Mesendoderm (in vitro differentiated cells): ENCODE measurements around the gene TRERF1.

Source experiments
- DNase-seq: peaks from one replicate; pipeline ENCODE4 v3.0.0; 2013
- H2AK5ac ChIP-seq: 2 replicates; pipeline ENCODE4 v1.6.1; 2013; ENCODE audit warnings: low read length, inconsistent platforms
- H2BK120ac ChIP-seq: 2 replicates; pipeline ENCODE4 v1.6.1; 2013; ENCODE audit warnings: low read depth, mild to moderate bottlenecking, low read length, moderate library complexity, mixed read lengths
- H2BK15ac ChIP-seq: replicated peaks from 2 replicates; pipeline ENCODE4 v1.6.1; 2013; ENCODE audit warnings: low read depth, mild to moderate bottlenecking, moderate library complexity
- H2BK5ac ChIP-seq: 2 replicates; pipeline ENCODE4 v1.6.1; 2013; ENCODE audit warnings: low read length, inconsistent platforms
- H3K18ac ChIP-seq: 2 replicates; pipeline ENCODE4 v1.6.1; 2013; ENCODE audit warnings: mild to moderate bottlenecking, low read length, mixed read lengths
- H3K23ac ChIP-seq: one replicate; pipeline ENCODE4 v1.6.1; 2013; ENCODE audit warnings: low read length
- H3K27ac ChIP-seq: 2 replicates; pipeline ENCODE4 v1.5.1; 2013; ENCODE audit warnings: low read depth, mild to moderate bottlenecking, inconsistent platforms, low read length, moderate library complexity
- H3K27me3 ChIP-seq: 2 replicates; pipeline ENCODE4 v1.6.1; 2013; ENCODE audit warnings: low read length, control low read depth, mild to moderate bottlenecking, inconsistent platforms; ENCODE audit not compliant: insufficient read depth, poor library complexity
- H3K36me3 ChIP-seq: 2 replicates; pipeline ENCODE4 v1.6.1; 2013; ENCODE audit warnings: low read length, inconsistent platforms; ENCODE audit not compliant: control insufficient read depth, insufficient read depth
- H3K4ac ChIP-seq: one replicate; pipeline ENCODE4 v1.6.1; 2013; ENCODE audit warnings: low read depth, mild to moderate bottlenecking, low read length, moderate library complexity
- H3K4me1 ChIP-seq: 2 replicates; pipeline ENCODE4 v1.6.1; 2013; ENCODE audit warnings: low read depth, low read length, inconsistent platforms; ENCODE audit not compliant: control insufficient read depth
- H3K4me2 ChIP-seq: 2 replicates; pipeline ENCODE4 v1.6.1; 2013; ENCODE audit warnings: low read length
- H3K4me3 ChIP-seq: 2 replicates; pipeline ENCODE4 v1.5.1; 2013; ENCODE audit warnings: mild to moderate bottlenecking, low read length
- H3K56ac ChIP-seq: one replicate; pipeline ENCODE4 v1.6.1; 2013; ENCODE audit warnings: low read length
- H3K79me1 ChIP-seq: 2 replicates; pipeline ENCODE4 v1.6.1; 2013; ENCODE audit warnings: low read length, inconsistent platforms
- H3K79me2 ChIP-seq: 2 replicates; pipeline ENCODE4 v1.6.1; 2013; ENCODE audit warnings: mild to moderate bottlenecking, low read length; ENCODE audit not compliant: control insufficient read depth, insufficient read depth
- H3K9ac ChIP-seq: 2 replicates; pipeline ENCODE4 v1.6.1; 2013; ENCODE audit warnings: low read length, inconsistent platforms
- H4K5ac ChIP-seq: one replicate; pipeline ENCODE4 v1.6.1; 2013; ENCODE audit warnings: low read length
- H4K8ac ChIP-seq: one replicate; pipeline ENCODE4 v1.6.1; 2013; ENCODE audit warnings: low read depth, mild to moderate bottlenecking, control low read depth, low read length, moderate library complexity
- WGBS: extraction: QIAGEN DNeasy Blood & Tissue Kit; methylation state at CpG from one replicate; pipeline ENCODE4 v1.1.7; 2013; ENCODE audit warnings: low lambda C conversion rate, missing lambda C conversion rate; ENCODE audit not compliant: insufficient coverage; ENCODE audit errors: extremely low coverage; 5-methylcytosine and 5-hydroxymethylcytosine counted together

TRERF1 gene

GRCh38 chr6:42407379-42407778 is 44.3 kb downstream of the TRERF1 start:
- Histone ChIP-seq H2BK15ac (no peak overlapping the region), H4K5ac (no peak overlapping the region), H3K27me3 (no peaks in the 10 kb centered on the region), H2AK5ac (no peak overlapping the region), H3K79me2 (no peaks in the 10 kb centered on the region), H3K18ac (no peak overlapping the region), H3K4me2 (no peak overlapping the region), H3K27ac (no peak overlapping the region), H3K4me3 (no peak overlapping the region), H3K23ac (no peak overlapping the region), H3K56ac (no peak overlapping the region), H3K79me1 (peaks cover 4% of the 10 kb centered on the region), H3K4ac (no peak overlapping the region), H4K8ac (no peak overlapping the region), H3K36me3 (no peaks in the 10 kb centered on the region), H2BK120ac (no peak overlapping the region), H3K4me1 (peaks cover 9% of the 10 kb centered on the region), H2BK5ac (no peak overlapping the region), H3K9ac (no peak overlapping the region)
- WGBS, result 100% methylated on average over 1 of the region's 8 CpGs
- peak; percentile 19 for DNase-seq

- Histone ChIP-seq H4K8ac (no peak overlapping the region), H3K79me2 (no peaks in the 10 kb centered on the region), H4K5ac (no peak overlapping the region), H3K27ac (no peak overlapping the region), H3K4me3 (no peak overlapping the region), H2BK15ac (no peak overlapping the region), H3K18ac (no peak overlapping the region), H3K36me3 (no peaks in the 10 kb centered on the region), H3K4ac (no peak overlapping the region), H3K23ac (no peak overlapping the region), H3K56ac (no peak overlapping the region), H2AK5ac (no peak overlapping the region), H3K79me1 (peaks cover 4% of the 10 kb centered on the region), H3K27me3 (no peaks in the 10 kb centered on the region), H3K9ac (no peak overlapping the region), H2BK120ac (no peak overlapping the region), H3K4me1 (peaks cover 9% of the 10 kb centered on the region), H3K4me2 (no peak overlapping the region), H2BK5ac (no peak overlapping the region)
- WGBS, result no CpG with 5 or more reads among the region's 6 CpGs
- DNase-seq, result no peak
These were observed 45.1 kb downstream of the TRERF1 start for GRCh38 chr6:42406306-42407280.

GRCh38 chr6:42405021-42405420 is 46.7 kb downstream of the TRERF1 start:
- Histone ChIP-seq H3K18ac (no peak overlapping the region), H3K4me3 (no peak overlapping the region), H3K27ac (no peak overlapping the region), H3K27me3 (no peaks in the 10 kb centered on the region), H2BK120ac (no peak overlapping the region), H3K56ac (peak overlapping the region; percentile 8), H3K79me2 (no peaks in the 10 kb centered on the region), H3K79me1 (peaks cover 7% of the 10 kb centered on the region), H3K4ac (no peak overlapping the region), H2BK15ac (no peak overlapping the region), H3K4me2 (no peak overlapping the region), H2BK5ac (no peak overlapping the region), H4K5ac (no peak overlapping the region), H2AK5ac (no peak overlapping the region), H3K23ac (no peak overlapping the region), H3K4me1 (peaks cover 9% of the 10 kb centered on the region), H3K36me3 (no peaks in the 10 kb centered on the region), H3K9ac (no peak overlapping the region), H4K8ac (no peak overlapping the region)
- peak; percentile 51 for DNase-seq
- no CpG with 5 or more reads among the region's 2 CpGs for WGBS

GRCh38 chr6:42404484-42404883 is 47.2 kb downstream of the TRERF1 start:
- H3K23ac ChIP-seq, result no peak overlapping the region
- H3K79me2 ChIP-seq, result no peaks in the 10 kb centered on the region
- H2BK5ac ChIP-seq, result no peak overlapping the region
- H3K79me1 ChIP-seq, result peaks cover 7% of the 10 kb centered on the region
- H2BK120ac ChIP-seq, result no peak overlapping the region
- no peak overlapping the region for H3K18ac ChIP-seq
- no peak overlapping the region for H3K9ac ChIP-seq
- H3K4me2 ChIP-seq, result no peak overlapping the region
- no peak overlapping the region for H2AK5ac ChIP-seq
- H3K36me3 ChIP-seq, result no peaks in the 10 kb centered on the region
- no peak overlapping the region for H3K4me3 ChIP-seq
- H3K27ac ChIP-seq, result no peak overlapping the region
- no peak overlapping the region for H2BK15ac ChIP-seq
- H4K8ac ChIP-seq, result no peak overlapping the region
- H4K5ac ChIP-seq, result no peak overlapping the region
- H3K4me1 ChIP-seq, result peaks cover 9% of the 10 kb centered on the region
- no peak overlapping the region for H3K56ac ChIP-seq
- no CpG with 5 or more reads among the region's 5 CpGs for WGBS
- DNase-seq, result peak; percentile 90
- H3K4ac ChIP-seq, result no peak overlapping the region
- no peaks in the 10 kb centered on the region for H3K27me3 ChIP-seq

GRCh38 chr6:42403831-42404230 is 47.9 kb downstream of the TRERF1 start:
- Histone ChIP-seq H3K4me2 (no peak overlapping the region), H3K4me3 (no peak overlapping the region), H3K18ac (no peak overlapping the region), H4K8ac (no peak overlapping the region), H3K79me1 (peaks cover 7% of the 10 kb centered on the region), H3K4ac (no peak overlapping the region), H4K5ac (no peak overlapping the region), H3K79me2 (no peaks in the 10 kb centered on the region), H2AK5ac (no peak overlapping the region), H3K27ac (no peak overlapping the region), H3K9ac (no peak overlapping the region), H3K36me3 (no peaks in the 10 kb centered on the region), H3K27me3 (no peaks in the 10 kb centered on the region), H3K4me1 (peaks cover 9% of the 10 kb centered on the region), H2BK5ac (no peak overlapping the region), H2BK120ac (no peak overlapping the region), H3K56ac (no peak overlapping the region), H2BK15ac (no peak overlapping the region), H3K23ac (peak overlapping the region; percentile 35)
- WGBS, result no CpG with 5 or more reads among the region's 5 CpGs
- no peak for DNase-seq
